NCI-H1092 (cell line): Measurements from ENCODE around the gene HSPA4L.
A peak's percentile ranks its signal among the peaks of the same experiment; 100 is the strongest.

Source experiments
- DNase-seq: peaks from one replicate; lab custom pipeline; 2025; lab: John Stamatoyannopoulos, UW

Gene HSPA4L

GRCh38 chr4:127870281-127870680, 88.2 kb downstream of the HSPA4L start:
- no peak for DNase-seq

GRCh38 chr4:127870688-127871087, 88.6 kb downstream of the HSPA4L start:
- DNase-seq: no peak

GRCh38 chr4:127875791-127876190, 93.7 kb downstream of the HSPA4L start:
- no peak for DNase-seq

GRCh38 chr4:127880763-127881562, 98.8 kb downstream of the HSPA4L start, which contains the start of gene PLK4:
PLK4 (plus strand) TSS chr4:127880893; CDS start chr4:127881135, 242 bp downstream.
- DNase-seq: peak; percentile 96

GRCh38 chr4:127881563-127881864, 99.4 kb downstream of the HSPA4L start:
- DNase-seq: no peak

GRCh38 chr4:127888559-127888958, 106.4 kb downstream of the HSPA4L start:
- DNase-seq: no peak

GRCh38 chr4:127889903-127890302, 107.8 kb downstream of the HSPA4L start:
- DNase-seq: no peak
